ENCODE data around the gene MORN1.

DNA sequence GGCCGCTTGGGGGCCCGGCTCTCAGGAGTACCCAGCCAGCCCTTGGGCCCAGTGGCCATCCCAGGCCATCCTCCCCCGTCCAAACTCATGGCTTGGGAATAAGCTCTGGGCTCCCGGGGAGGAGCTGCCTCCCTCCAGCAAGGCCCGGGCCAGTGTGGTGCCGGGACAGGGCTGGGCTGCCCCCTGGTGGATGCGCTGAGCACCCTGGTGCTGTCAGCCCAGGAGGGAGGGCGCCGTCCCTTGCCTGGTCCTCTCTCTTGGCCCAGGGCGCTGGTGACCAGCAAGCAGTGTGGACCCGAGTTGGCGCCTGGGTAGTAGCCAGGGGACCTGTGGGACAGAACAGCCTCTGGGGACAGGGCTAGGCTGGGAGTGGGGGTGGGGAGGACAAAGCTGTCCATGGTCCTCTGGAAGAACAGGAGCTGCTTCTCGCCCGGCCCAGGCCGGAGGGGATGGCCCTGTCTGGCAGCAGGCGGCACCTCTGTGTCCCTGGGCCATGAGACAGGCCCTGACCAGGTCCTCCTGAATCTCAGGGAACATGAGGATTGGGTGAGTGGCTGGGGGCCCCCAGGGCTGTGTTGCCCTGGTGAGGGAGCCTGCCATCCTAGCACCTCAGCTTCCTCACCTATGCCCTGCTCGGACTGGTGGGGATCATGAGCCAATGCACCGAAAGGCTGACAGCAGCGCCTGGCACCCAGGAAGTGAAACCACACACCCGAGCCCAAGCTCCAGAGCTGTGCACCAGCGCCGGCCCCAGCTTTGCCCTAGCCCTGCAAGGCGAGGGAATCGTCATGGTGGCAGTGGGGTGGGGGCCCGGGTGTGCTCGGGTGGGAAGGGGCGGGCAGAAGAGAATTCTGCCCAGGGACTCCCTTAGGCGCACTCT is 9.4 kb downstream of the MORN1 start:
- TF ChIP-seq EZH2 (IDR thresholded peaks at IDR 0.05) (no peak), POLR2AphosphoS5 (IDR thresholded peaks at IDR 0.05; ENCODE audit: borderline replicate concordance, low read depth, low read length) (0 out of 2 replicates have a peak, but pooled peaks have one; percentile 16), FOXP2 (optimal IDR thresholded peaks at IDR 0.05; ENCODE audit: control extremely low read depth, extremely low read length, insufficient read depth) (no peak)

Measured in SK-N-MC (cell line).